GM21360 (cell line): ENCODE measurements around the gene CNST.
"Not testable (repeated sequence)": the region's sequence is repeated elsewhere in the genome, so short reads cannot be mapped to it uniquely, and the experiment has no call there.

Experiments used
- ATAC-seq: cut with Tn5 transposase; IDR thresholded peaks from one replicate; pipeline ENCODE4 v1.9.1; 2021; ENCODE audit warnings: mild to moderate bottlenecking, moderate library complexity; ENCODE audit not compliant: unreplicated experiment

Gene CNST

DNA sequence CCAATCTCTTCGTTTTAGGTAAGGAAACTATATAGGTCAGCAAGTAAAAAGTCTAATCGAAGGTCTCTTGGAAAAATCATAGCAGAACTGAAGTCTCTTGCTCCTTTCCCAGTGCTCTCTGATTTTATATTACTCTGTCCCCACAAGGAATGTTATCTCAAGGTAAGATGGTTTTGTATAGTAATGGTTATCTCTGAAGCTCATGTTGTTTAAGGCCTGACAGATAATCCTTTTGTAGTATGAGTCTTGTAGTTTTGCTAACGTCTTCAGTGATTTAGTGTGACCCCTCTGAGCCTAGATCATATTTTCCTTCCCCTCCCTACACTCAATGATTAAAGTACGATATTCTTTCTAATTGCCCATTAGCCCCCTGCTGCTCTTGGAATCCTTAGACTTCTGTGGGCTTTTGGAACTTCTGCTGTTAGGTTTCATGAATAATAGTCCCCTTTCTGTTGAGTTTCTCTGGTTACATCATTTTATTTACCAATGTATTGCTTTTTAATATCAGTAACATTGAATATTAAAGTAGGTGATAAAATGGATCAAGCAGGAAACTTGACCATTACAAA is 52.1 kb downstream of the CNST start:
- ATAC-seq: no peak

DNA sequence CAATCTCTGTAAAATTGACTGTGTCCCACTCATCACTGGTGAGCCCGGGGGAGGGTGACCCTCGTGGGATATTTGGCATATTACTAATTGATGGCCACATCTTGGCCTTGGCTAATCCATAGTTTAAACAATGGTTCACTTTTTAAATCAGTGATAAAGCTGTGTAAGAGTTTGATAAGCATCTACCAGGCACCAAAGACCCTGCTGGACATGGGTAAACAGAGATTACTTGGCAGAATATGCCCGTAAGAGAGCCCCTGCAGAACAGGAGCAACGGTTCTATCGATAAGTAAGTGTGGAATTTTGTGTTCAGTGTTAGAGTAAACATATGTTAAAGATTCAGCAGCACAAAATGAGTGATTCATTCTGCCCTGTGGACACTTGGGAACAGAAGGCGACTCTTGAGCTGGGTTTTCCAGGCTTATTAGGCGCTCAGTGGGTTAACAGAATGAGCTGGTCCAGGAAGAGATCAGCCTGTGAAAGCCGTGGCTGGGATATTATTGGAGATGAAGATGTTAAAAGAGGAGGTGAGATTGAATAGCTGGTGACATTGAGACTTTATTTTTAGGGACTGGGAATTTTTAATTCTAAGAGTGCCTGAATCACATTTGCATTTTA is 55.9 kb downstream of the CNST start:
- ATAC-seq: no peak

DNA sequence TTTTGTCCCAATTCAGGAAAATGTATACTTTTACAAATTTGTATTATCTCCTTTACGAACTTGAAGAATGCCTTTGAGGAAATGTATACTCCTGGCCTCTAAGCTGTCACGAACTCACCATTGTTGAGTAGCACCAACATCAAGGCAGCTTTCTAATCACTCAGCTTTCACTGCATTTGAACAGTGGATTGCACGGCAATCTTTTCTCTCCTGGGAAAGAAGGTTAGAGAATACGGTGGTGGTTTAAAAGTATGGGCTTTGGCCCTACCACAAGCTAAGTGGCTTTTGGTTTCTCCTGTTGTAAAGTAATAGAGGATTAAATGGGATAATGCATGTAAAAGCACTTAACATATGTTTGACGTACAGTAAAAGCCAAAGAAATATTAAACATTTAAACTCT is 57.8 kb downstream of the CNST start:
- no peak for ATAC-seq

DNA sequence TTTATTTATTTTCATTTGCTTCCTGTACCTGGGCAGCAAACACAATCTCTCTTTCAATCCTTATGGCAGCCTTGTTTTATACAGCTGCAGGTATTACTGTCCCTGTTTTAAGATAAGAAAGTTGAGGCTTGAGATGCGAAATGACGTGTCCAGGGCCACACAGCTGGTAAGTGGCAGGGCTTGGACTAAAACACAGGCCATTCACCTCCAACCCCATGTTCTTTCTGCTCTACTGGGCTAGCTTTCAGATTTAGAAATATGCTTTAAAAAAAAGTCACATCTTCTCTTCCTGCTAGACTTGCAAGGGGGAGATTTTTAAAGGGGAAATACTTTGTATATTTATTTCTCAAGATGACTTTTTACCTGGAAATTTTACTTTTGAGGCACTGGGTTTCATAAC is 62.8 kb downstream of the CNST start:
- peak; percentile 98 for ATAC-seq

DNA sequence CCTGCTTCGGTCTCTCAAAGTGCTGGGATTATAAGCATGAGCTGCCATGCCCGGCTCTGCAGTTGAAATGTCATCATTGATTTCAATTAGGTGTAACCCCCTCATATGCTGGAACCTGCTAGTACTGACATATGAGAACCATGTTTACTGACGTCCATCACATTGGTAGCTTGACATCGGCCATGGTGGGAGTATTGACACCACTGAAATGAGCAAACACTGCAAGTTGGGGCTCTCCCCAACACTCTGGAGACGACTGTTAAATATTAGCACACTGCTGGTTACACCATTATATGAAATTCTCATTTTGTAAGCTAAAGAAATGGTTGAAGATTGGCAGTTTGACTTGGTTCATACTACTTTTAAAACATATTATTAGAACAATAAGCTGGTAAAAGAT is 63.7 kb downstream of the CNST start:
- ATAC-seq: no peak

DNA sequence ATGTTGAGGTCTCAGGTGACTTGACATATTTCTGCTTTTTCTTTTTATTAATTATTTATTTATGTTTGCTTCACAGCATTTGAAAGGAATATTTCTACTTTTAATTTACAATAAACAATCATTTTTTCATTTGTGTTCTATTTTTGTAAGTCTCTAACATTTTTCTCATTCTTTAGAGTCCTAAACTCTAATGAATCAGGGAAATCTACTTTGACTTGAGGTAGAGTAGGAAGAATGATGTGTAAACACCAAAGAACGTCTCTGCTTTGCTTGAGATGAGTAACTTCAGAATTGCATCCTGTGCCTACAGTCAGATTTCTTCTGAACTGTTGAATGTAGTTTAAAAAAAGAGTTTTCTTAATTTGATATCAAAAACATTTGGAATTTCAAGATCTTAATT is 65.2 kb downstream of the CNST start:
- no peak for ATAC-seq

DNA sequence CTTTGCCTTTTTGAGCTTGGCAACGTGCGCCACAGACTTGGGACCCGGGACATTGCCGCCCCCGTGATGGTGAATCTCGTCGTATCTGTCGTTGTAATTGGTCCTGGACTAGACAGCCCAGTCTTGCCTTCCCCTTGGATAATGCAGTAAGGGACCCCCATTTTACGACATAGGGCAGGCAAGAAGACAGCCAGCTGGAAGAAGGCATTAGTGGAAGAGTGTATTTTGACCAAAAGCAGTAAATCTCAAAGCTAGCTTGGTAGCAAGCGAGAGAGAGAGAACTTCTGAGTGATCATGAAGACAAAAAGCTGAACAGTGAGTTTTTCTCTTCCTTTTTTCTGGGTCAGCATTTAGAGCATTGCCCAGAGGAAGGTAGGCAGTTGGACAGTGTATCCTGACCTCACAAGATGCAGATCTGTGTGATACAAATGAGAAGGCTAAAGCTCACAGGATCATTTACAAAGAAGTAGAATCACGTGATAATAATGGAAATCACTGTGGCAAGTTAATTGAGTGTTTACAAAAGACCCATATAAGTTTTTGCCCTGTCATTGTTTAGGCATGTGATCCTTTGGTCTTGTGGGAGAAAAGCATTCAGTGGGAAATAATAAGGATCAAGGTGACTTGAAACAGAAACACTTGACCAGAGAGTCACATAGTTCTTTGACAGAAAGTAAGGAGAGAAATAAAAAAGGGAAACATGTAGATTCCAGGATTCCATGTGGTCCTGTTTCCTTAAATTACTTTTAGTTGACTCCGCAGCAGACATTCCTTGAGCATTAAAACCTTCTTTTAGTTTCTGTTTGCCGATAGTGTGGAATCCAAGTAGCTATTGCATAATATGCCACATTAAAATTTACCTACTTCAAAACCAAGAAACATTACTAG is 66.3 kb downstream of the CNST start:
- no peak for ATAC-seq

DNA sequence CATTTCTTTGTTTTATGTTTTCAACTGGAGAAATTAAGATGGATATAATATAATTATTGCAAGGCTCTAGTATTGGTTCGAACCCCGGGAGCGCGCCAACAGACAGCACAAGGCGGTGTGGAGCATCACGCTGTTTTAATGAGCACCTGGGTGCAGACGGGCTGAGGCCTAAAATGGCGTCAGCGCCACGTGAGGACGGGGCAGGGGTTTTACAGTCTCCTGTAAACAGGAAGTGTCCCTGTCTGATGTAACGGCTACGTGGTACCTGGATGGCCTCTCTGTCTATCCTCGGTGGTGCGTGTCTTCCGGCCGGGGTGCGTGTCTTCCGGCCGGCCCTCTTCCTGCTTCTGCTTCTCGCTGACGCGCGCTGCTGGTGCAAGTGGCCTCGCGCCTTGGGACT is 68.4 kb downstream of the CNST start:
- ATAC-seq: not testable (repeated sequence)

DNA sequence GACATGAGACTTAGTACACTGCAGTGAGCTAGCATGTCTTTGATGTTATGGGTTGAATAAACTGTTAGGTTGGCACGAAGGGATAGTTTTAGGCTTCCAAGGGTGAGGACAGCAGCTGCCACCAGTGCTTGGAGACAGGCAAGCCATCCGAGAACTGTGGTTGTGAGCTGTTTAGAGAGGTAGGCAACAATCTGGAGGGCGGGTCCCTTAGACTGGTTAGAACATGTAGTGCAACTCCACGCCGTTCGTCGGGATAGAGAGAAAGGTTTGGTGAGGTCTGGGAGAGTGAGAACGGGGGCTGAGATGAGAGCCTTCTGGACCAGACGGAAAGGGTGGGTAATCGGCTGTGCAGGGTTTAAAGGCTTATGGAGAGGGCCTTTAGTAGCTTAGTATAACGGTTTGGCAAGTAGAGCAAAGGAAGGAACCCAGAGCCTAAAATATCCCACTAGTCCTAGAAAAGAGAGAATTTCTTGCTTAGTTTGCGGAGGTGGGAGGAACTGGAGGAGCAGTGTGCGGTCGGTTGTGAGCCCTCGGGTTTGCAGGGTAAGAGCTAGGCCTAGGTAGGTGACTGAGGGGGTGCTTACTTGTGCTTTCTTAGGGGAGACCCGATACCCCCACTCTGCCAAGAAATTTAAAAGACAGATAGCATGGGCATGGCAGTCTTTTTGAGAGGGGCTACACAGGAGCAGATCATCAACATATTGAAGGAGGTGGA is 72.8 kb downstream of the CNST start:
- ATAC-seq: no peak

DNA sequence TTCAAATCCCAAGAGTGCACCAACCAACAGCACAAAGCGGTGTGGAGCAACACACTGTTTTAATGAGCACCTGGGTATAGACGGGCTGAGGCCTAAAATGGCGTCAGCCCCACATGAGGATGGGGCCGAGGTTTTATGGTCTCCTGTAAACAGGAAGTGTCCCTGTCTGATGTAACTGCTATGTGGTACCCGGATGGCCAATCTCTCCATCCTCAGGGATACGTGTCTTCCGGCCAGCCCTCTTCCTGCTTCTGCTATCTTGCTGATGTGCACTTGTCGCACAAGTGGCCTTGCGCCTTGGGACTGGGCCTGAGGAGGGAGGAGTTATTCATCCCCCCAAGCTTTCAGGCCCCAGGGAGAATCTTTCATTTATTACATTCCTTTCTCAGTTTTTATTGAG is 73.5 kb downstream of the CNST start:
- no peak for ATAC-seq

DNA sequence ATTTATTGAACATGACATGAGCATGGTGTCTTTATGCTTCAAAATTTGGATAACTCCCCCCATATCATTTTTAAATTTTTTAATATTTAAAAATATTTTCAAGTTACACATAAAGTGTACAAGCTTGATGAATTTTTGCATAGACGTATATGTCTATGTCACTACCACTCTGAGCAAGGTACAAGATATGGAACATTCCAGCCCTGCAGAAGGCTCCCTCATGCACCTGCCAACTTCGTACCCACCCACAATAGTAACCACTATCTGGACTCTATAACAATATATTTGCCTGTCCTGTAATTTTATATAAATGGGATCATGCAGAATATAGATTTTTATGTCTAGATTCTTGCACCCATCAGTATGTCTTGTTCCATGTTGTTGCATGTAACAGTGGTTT is 74.5 kb downstream of the CNST start:
- no peak for ATAC-seq

DNA sequence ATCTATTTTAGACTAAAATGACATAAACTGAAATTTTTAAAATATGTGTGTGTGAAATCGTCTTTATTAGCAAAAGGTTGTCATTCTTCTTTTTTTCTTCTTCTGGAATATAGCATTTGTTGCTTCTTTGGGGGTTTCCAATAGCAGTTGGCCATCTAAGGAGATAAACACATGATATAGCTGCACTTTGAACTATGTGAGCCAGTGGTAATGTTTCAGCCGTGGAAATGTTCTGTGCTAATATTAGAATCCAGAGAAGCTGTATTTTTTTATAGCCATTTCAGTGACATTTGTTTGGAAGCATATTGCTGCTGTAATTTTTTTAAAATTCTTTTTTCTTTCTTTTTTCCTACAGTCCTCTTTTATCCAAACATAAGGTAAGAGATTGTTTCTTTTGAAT is 75.1 kb downstream of the CNST start:
- ATAC-seq: no peak

DNA sequence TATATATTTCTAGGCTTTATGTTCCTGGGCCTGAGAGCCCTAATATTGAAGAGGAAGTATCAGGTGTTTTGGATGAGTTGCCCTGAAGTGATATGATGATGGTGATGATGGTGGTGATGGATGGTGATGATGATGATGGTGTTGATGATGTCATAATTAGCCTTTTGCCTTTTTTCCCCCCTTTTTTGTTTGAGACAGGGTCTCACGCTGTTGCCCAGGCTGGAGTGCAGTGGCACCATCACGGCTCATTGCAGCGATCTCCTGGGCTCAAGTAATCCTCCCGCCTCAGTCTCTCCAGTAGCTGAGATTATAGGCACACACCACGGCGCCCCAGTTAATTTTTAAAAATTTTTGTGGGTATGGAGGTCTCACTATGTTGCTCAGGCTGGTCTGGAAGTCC is 76.5 kb downstream of the CNST start:
- ATAC-seq: no peak

DNA sequence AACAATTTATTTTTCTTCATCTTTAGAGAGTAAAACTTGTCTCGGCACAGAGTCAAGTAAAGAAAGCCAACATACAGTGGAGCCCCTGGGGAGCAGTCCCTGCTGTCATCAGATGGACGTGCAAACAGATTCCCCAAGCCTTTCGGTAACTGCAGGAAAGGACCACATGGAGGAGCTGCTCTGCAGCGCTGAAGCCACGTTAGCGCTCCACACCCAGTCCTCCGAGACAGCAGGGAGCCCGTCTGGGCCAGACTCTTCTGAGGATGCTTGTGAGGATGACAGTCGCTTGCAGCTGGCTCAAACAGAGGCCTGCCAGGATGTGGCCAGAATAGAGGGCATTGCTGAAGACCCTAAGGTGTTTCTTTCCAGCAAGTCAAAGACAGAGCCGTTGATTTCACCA is 80.9 kb downstream of the CNST start:
- ATAC-seq: no peak

DNA sequence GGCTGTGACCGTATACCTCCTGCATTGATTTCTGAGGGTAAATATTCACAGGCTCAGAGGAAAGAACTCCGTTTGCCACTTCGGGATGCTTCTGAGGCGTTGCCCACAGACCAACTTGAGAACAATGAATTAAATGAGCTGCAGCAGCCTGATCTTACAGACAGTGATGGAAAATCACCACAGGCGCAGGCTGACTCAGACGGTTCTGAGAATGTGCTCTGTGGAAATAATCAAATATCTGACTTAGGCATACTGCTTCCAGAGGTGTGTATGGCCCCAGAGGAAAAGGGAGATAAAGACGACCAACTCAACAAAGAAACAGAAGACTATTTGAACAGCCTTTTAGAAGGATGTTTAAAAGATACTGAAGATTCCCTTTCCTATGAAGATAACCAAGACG is 81.3 kb downstream of the CNST start:
- no peak for ATAC-seq

DNA sequence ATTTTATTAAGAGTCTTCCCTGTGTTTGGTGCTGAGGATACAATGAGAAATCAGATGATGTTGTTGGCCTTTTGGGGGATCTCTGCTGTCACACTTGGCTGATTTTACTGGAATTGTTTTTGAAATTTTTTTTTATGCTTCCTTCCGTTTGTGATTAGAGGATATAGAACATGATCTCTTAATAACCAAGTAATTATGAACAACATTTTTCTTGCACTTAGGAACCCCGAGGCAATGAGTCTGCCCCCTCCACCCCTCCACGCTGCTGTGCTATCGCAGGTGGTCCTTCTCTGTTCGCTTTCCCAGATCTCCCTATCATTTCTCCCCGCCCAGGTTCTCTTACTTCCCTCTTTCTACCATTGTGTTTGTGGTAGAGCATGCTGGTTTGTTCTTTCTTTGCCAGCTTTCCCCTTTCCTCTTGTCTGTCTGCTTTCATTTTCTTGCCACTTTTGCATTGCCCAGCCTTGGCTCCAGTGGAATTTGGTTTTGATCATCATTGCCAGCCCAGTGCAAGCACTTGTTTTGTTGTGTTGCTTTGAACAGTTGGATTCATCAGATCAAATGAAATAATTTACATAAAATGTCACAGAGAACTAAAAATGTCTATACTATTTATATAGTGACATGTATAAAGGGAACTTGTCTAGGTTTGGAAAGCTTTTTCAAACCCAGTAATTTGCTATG is 84.9 kb downstream of the CNST start:
- ATAC-seq: no peak

DNA sequence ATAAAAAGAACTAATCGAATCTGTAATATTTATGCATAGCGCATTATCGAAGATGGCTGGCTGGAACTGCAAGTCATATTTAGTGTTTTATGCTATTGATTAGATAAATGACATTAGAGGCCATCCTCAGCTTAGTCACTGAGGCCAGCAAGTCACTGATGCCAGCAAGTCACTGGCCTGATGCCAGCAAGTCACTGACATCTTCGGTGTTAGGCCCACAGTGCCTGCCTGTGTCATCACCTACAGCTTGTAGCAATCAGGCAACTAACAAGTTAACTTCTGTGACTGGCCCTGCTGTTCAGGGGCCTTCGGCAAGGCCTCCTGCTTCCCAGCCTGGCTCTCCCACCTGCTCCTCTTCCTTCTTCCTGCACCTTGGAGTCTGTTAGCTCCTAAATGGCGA is 92.3 kb downstream of the CNST start:
- ATAC-seq: no peak

DNA sequence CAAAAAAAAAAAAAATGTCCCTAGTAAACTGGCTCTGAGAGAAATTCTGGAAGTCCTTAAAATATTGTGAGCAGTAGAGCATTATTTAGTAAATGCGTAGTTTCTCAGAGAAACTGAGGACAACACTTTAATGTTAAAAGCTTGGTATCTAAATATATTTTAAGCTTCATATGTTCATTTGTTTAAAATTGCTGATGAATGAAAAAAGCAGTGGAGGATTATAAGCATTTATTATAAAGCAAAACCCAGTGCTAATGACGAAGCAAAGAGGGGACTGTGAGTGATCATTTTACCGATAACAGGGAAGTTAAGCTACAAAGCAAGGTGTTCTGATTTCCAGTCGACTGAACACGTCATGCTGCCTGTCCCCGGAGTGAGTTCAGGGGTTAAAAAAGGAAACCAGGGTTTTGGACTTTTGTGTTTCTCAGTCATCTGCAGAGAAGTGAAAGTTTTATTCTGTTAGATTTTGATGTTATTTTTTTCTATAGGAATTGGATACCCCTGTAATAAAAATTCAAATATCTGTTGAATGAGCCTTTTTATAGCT is 93.4 kb downstream of the CNST start:
- ATAC-seq: peak; percentile 76

DNA sequence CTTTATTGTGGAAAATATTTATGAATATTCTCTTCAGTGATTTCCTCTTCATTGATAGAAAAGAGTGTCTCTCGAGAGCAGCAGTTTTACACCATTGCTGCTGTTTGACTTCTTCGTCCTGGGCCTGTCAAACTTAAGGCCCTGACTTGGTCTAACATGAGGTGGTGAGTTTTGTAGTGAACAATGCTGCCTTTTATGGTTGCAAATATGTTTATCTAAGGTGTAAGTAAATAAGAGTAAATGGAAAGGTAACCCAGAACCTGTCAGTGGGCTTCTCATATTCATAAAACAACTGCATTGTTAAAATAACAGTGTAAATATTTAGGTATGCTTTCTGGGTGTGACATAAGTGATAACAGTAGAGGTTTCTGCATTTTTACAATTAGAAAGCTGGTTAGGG is 95.2 kb downstream of the CNST start:
- ATAC-seq: no peak

DNA sequence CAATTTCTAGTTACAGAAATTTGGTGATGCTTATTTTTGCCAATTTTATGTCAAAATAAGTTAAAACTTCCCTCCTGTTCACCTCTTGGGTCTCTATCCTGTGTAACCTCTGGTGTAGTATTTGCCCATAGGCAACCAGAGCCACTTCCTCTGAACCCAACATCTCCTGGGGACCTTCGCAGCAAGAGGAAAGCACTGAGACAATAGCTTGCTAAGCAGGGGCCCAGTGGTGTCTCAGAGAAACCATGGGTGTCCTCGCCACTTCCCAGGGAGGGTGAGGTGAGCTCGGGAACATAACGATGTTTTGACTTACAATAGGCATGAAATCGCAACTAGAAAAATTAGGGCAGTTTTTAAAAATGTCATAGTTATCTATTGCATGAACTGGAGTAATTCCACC is 101.5 kb downstream of the CNST start:
- no peak for ATAC-seq

DNA sequence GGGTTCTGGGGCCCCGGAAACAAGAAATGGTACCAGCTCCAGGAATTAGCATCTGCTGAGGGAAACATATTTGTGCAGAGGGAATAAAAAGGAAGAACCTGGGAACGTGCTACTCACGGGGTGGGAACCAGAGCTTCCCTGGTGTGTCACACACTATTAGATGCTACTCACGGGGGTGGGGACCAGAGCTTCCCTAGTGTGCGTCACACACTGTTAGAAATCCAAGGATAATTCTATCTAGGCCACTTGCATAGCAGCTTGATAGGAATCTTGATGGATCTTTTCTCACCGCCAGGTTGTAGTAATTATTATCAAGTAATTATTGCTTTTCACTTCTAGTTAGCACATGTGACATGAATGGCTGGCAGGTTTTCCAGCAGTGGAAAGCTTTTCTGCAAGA is 103.4 kb downstream of the CNST start:
- no peak for ATAC-seq
